IgD-negative memory B cell (primary cell): Measurements from ENCODE around the gene KLF9. TPM values are rescaled to one million over a fixed set of nuclear protein-coding genes. Genes with fewer than 3 reads are reported as not detected.

ENCODE experiments used
- H3K27ac Mint-ChIP-seq, 3 donors: one replicate each; pipeline ENCODE4 v1.8.0; 2020 to 2022; ENCODE audit warnings: mild to moderate bottlenecking in 3 of 3, mixed read lengths in 3 of 3, moderate library complexity in 1 of 3
- H3K27me3 Mint-ChIP-seq: one replicate; pipeline ENCODE4 v1.8.0; 2021; ENCODE audit warnings: mixed read lengths
- H3K36me3 Mint-ChIP-seq: one replicate; pipeline ENCODE4 v1.8.0; 2020; ENCODE audit warnings: mild to moderate bottlenecking, mixed read lengths
- H3K4me1 Mint-ChIP-seq, 3 donors: one replicate each; pipeline ENCODE4 v1.8.0; 2020 to 2022; ENCODE audit warnings: mixed read lengths in 3 of 3, mild to moderate bottlenecking in 1 of 3
- H3K4me3 Mint-ChIP-seq, 4 donors: one replicate each; pipeline ENCODE4 v1.8.0; 2020 to 2022; ENCODE audit warnings: mild to moderate bottlenecking in 4 of 4, mixed read lengths in 4 of 4, moderate library complexity in 3 of 4
- H3K9me3 Mint-ChIP-seq, 3 donors: one replicate each; pipeline ENCODE4 v1.8.0; 2020 to 2021; ENCODE audit warnings: mixed read lengths in 3 of 3, mild to moderate bottlenecking in 1 of 3
- polyA plus RNA-seq: library from polyadenylated mRNA; unstranded; fragments of 300-500 nt; fragmentation: Illumina TruSeq; gene quantifications from one replicate; pipeline ENCODE4 v1.2.3, GENCODE V29; 2021

The KLF9 gene
- polyA plus RNA-seq = 3.3 TPM

- Mint-ChIP-seq H3K27ac (peak within 1 kb of the TSS; percentile 96 to 100 (median 99)), H3K4me1 (peaks cover 23 to 41% (median 34%) of the 10 kb centered on the region in 3 donors), H3K27me3 (no peaks in the 10 kb centered on the region), H3K9me3 (no peaks in the 10 kb centered on the region), H3K36me3 (no peaks in the 10 kb centered on the region), H3K4me3 (peak within 1 kb of the TSS; percentile 94 to 99 (median 98))
Measured at GRCh38 chr9:70413799-70414775, at the start of gene KLF9. Gene KLF9 (minus strand): TSS chr9:70414657. CDS start chr9:70413363, 1,294 bp downstream.

- Mint-ChIP-seq H3K36me3 (peaks cover 3% of the 10 kb centered on the region), H3K4me3 (no peak overlapping the region), H3K9me3 (peaks cover 0 to 2% (median 2%) of the 10 kb centered on the region in 3 donors), H3K4me1 (peaks cover 0 to 4% (median 0%) of the 10 kb centered on the region in 3 donors), H3K27me3 (peaks cover 5% of the 10 kb centered on the region), H3K27ac (peak overlapping the region in 1 of 3 donors; percentile 9)
Measured at GRCh38 chr9:70463877-70464276, 49.4 kb upstream of the KLF9 start.

GRCh38 chr9:70462300-70462699 lies 47.8 kb upstream of the KLF9 start:
- peaks cover 0 to 4% (median 2%) of the 10 kb centered on the region in 3 donors for H3K4me1 Mint-ChIP-seq
- peaks cover 0 to 2% (median 2%) of the 10 kb centered on the region in 3 donors for H3K9me3 Mint-ChIP-seq
- peaks cover 5% of the 10 kb centered on the region for H3K27me3 Mint-ChIP-seq
- no peak overlapping the region for H3K27ac Mint-ChIP-seq
- no peak overlapping the region for H3K4me3 Mint-ChIP-seq
- H3K36me3 Mint-ChIP-seq = peaks cover 3% of the 10 kb centered on the region

- Mint-ChIP-seq H3K36me3 (no peaks in the 10 kb centered on the region), H3K27me3 (peaks cover 10% of the 10 kb centered on the region), H3K4me3 (no peak overlapping the region), H3K27ac (no peak overlapping the region), H3K9me3 (peaks cover 0 to 3% (median 2%) of the 10 kb centered on the region in 3 donors), H3K4me1 (peaks cover 0 to 2% (median 0%) of the 10 kb centered on the region in 3 donors)
Measured at GRCh38 chr9:70457235-70457634, 42.8 kb upstream of the KLF9 start.

DNA sequence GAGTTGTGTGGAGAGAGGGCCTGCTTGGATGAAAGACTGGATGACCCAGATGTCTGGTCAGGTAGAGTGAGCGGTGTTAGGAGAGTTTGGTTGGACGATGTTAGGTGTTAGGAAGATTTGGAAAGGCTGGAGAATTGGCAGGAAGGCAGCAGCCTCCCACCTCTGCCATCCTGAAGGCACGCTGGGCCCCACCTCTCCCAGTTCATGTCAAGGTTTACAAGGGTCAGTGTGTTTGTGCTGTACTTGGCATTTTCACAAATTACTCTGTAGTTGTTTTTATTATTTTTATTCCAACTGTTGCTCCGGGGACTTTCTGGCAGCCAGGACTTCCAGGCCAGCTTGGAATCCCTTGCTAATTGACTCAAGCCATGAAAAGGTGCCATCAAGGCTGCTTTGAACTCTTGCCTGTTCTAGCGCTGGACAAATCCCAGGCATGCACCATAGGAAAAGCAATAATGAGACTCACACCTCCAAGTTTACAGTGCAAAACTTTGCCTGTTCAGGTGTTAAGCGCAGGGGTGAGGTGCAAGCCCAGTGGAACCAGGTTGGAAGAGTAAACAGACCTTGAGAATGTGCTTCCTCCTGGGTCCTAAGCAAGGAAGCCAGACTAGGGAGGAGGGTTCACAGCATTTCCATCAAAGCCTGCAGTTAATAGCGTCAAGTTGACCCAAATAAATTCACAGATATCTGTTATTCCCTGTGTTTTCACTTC lies 41.7 kb upstream of the KLF9 start:
- Mint-ChIP-seq H3K27me3 (peaks cover 7% of the 10 kb centered on the region), H3K36me3 (peaks cover 2% of the 10 kb centered on the region), H3K27ac (no peak overlapping the region), H3K9me3 (peaks cover 0 to 3% (median 2%) of the 10 kb centered on the region in 3 donors), H3K4me3 (no peak overlapping the region), H3K4me1 (peaks cover 0 to 2% (median 0%) of the 10 kb centered on the region in 3 donors)

DNA sequence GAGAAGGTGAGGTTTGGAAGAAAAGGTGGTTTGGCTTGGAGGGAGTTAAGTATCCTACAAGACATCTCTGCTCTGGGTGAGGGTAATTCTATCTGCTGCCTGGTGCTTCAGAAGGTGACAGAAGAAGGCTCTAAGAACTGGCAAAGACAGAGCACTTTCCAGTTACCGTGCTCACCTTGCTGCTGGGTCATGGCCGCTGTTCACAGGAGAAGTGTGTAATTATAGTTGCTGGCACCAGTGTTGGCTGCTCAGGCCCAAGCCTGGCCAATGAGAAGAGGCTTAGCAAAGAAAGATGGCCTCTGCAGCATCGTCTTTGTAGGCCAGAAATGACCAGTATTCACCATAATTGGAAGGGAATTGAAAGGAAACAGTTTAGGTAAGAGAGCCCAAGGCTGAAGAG lies 37.9 kb upstream of the KLF9 start:
- H3K4me3 Mint-ChIP-seq = no peak overlapping the region
- H3K9me3 Mint-ChIP-seq = peaks cover 0 to 2% (median 1%) of the 10 kb centered on the region in 3 donors
- peaks cover 2% of the 10 kb centered on the region for H3K36me3 Mint-ChIP-seq
- H3K27me3 Mint-ChIP-seq = peaks cover 12% of the 10 kb centered on the region
- no peak overlapping the region for H3K27ac Mint-ChIP-seq
- no peaks in the 10 kb centered on the region for H3K4me1 Mint-ChIP-seq

DNA sequence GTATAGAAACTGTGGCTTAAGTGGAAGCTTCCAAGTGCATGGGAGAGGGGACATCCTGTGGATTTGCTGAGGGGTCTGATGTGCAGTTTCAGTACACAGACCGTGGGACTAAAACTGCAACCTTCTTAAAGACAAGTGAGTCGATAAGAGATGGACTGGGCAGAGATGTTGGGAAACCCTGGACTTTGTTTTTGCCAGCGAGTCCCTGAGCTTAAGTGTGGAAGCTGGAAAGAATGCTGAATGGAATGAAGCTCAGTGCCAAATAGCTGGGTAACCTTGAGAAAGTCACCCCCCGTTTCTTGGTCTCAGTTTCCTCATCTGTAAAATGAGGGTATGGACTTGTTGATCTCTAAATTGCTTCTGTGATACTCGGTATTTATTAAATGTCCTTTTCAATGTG lies 37.3 kb upstream of the KLF9 start:
- Mint-ChIP-seq H3K27me3 (peaks cover 12% of the 10 kb centered on the region), H3K4me3 (no peak overlapping the region), H3K27ac (no peak overlapping the region), H3K36me3 (peaks cover 2% of the 10 kb centered on the region), H3K4me1 (no peaks in the 10 kb centered on the region), H3K9me3 (peaks cover 0 to 2% (median 1%) of the 10 kb centered on the region in 3 donors)

DNA sequence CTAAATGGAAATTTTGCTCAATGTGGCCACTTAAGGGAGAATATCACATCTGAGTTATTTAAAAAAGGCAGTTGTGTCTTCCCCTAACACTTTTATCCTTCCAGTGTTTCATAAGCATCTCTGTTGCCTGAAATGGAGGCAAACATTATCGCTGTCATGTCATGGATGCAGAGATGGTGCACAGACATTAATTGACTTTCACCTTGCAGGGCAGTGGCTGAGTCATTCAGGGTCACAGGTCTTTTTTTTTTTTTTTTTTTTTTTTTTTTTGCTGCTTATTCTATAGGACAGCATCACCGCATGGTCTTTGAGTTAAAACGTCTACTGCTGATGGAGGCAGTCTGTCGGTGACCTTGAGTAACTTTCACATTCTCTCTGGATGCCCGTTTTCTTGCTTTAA lies 36.3 kb upstream of the KLF9 start:
- Mint-ChIP-seq H3K4me1 (no peaks in the 10 kb centered on the region), H3K36me3 (peaks cover 2% of the 10 kb centered on the region), H3K27me3 (peaks cover 11% of the 10 kb centered on the region), H3K27ac (no peak overlapping the region), H3K9me3 (peaks cover 0 to 2% (median 1%) of the 10 kb centered on the region in 3 donors), H3K4me3 (no peak overlapping the region)

DNA sequence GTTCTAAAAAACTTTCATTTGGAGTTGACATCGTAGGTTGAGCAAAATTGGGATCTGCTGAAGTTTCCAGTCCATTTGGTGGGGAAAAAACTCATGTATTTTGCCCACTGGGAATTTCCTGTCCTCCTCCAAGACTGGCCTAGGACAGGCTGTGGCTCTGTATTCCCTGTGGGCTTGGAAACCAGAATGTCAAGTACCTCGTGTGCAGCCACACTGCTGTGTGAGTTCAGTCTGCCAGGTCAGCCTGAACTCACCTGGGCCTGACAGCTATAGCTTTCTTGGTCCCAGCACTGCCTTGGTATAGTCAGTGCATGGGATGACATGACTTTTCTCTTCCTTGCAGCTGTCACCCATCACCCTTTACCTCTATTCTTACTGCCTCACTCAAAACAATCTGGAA lies 35.0 kb upstream of the KLF9 start:
- peaks cover 8% of the 10 kb centered on the region for H3K27me3 Mint-ChIP-seq
- no peak overlapping the region for H3K4me3 Mint-ChIP-seq
- H3K4me1 Mint-ChIP-seq = no peaks in the 10 kb centered on the region
- peaks cover 2% of the 10 kb centered on the region for H3K36me3 Mint-ChIP-seq
- peaks cover 0 to 2% (median 0%) of the 10 kb centered on the region in 3 donors for H3K9me3 Mint-ChIP-seq
- no peak overlapping the region for H3K27ac Mint-ChIP-seq

DNA sequence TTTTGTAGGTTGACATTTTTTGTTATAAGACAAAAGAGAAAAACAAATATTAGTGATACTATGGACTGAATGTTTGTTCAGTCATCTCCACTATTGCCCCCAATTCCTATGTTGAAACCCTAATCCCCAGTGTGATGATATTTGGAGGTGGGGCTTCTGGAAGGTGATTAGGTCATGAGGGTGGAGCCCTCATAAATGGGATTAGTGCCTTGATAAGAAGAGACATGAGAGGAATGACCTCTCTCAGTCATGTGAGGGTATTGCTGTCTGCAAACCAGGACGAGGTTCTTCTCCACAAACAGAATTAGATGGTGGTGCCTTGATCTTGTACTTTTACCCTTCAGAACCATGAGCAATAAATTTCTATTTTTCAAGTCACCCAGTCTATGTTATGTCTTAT lies 34.5 kb upstream of the KLF9 start:
- H3K27me3 Mint-ChIP-seq = peaks cover 7% of the 10 kb centered on the region
- H3K36me3 Mint-ChIP-seq = peaks cover 2% of the 10 kb centered on the region
- H3K4me3 Mint-ChIP-seq = no peak overlapping the region
- no peaks in the 10 kb centered on the region for H3K4me1 Mint-ChIP-seq
- no peak overlapping the region for H3K27ac Mint-ChIP-seq
- peaks cover 0 to 2% (median 0%) of the 10 kb centered on the region in 3 donors for H3K9me3 Mint-ChIP-seq

DNA sequence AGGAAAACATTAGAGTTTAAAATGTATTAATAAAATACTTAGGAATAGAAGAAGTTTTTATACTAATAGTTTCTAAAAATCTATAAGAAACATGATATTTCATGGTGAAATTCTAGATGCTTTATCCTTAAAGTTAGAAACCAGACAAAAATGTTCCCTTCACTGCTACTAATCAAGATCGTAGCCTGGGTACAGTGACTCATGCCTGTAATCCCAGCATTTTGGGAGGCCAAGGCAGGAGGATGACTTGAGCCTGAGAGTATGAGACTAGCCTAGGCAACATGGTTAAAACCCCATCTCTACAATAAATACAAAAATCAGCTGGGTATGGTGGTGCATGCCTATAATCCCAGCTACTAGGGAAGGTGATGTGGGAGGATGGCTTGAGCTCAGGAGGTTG lies 30.4 kb upstream of the KLF9 start:
- H3K27ac Mint-ChIP-seq = no peak overlapping the region

GRCh38 chr9:70442328-70442848 lies 27.9 kb upstream of the KLF9 start:
- peaks cover 0 to 2% (median 0%) of the 10 kb centered on the region in 3 donors for H3K4me1 Mint-ChIP-seq
- H3K36me3 Mint-ChIP-seq = no peaks in the 10 kb centered on the region
- H3K27ac Mint-ChIP-seq = no peak overlapping the region
- no peak overlapping the region for H3K4me3 Mint-ChIP-seq
- H3K9me3 Mint-ChIP-seq = no peaks in the 10 kb centered on the region
- peaks cover 6% of the 10 kb centered on the region for H3K27me3 Mint-ChIP-seq

More for the DNA sequence above, 30.4 kb upstream of the KLF9 start:
- H3K9me3 Mint-ChIP-seq = peaks cover 0 to 2% (median 0%) of the 10 kb centered on the region in 3 donors
- no peaks in the 10 kb centered on the region for H3K36me3 Mint-ChIP-seq
- peaks cover 7% of the 10 kb centered on the region for H3K27me3 Mint-ChIP-seq
- peaks cover 0 to 2% (median 0%) of the 10 kb centered on the region in 3 donors for H3K4me1 Mint-ChIP-seq
- no peak overlapping the region for H3K4me3 Mint-ChIP-seq

- H3K27me3 Mint-ChIP-seq = peaks cover 6% of the 10 kb centered on the region
- peaks cover 0 to 2% (median 0%) of the 10 kb centered on the region in 3 donors for H3K4me1 Mint-ChIP-seq
- no peaks in the 10 kb centered on the region for H3K9me3 Mint-ChIP-seq
- H3K36me3 Mint-ChIP-seq = no peaks in the 10 kb centered on the region
- H3K4me3 Mint-ChIP-seq = no peak overlapping the region
- H3K27ac Mint-ChIP-seq = peak overlapping the region in 1 of 3 donors; percentile 31
Measured at GRCh38 chr9:70441622-70442021, 27.2 kb upstream of the KLF9 start.

DNA sequence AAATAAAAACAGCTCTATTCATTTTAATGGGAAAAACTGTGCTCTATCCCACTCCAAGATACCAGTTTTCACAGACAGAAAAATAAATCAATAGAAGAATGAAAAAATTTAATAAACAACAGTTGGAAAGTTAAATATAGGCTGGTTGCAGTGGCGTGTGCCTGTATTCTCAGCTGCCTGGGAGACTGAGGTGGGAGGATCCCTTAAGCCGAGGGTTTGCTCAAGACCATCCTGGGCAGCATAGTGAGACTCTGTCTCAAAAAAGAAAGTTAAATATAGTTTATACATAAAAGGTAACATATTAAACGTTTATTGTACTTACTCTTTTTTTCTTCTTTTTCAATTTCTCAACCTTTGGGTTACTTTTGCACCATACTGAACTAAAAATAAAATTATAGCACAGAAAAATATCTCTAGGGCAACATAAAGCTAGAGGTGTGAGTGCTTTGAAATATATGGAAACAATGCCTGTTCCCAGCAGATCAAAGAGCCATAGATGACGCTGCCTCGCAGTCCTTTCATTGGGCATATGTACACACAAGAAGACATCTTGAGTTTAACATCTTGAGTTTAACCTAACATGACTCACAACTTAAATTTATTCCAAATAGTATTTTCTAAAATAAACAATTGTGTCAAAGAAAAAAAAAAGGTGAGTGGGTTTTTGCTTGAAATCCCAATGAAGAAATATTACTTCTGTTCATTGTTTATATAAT lies 25.7 kb upstream of the KLF9 start:
- Mint-ChIP-seq H3K27ac (no peak overlapping the region), H3K4me3 (no peak overlapping the region), H3K4me1 (peaks cover 0 to 2% (median 0%) of the 10 kb centered on the region in 3 donors), H3K36me3 (no peaks in the 10 kb centered on the region), H3K9me3 (no peaks in the 10 kb centered on the region), H3K27me3 (peaks cover 6% of the 10 kb centered on the region)
